Measurements from ENCODE around the gene TPRG1L.

TPRG1L gene

DNA sequence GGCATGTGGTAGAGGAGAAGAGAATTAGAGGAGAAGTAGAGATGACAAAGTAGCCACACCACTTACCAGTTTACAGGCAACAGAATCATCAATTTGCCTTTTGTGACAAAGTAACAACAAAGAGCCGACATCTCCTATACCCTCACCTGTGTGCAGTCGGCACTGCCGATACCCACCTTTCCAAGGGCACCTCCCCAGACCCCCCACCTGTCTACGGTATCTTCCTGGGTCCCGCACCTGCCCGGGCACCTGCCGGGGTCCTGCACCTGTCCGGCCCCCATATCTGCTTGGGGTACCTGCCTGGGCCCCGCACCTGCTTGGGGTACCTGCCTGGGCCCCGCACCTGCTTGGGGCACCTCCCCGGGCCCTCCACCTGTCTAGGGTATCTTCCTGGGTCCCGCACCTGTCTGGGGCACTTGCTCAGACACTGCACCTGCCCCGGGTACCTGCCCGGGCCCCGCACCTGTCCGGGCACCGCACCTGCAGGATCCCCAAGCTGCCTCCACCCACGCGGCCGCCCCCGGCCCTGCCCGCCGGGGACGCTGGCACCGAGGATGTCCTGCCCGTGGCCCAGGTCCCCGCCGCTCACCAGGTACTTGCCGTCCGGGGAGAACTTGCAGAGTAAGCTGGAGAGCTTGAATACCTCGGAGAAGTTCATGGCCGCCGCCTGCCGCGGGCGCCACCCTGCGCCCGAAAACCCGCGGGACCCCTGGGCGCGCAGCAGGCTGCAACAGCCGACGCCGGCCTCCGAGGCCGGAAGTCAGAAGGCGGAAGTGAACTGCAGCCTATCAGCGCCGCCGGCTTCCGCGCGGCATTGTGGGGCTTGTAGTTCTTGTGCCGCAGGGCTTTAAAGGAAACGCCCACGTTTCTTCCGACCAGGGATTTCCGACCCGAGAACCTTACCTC lies 24.8 kb downstream of the TPRG1L start, which contains the start of gene WRAP73:
Gene WRAP73 (minus strand): TSS at position 762 of the 906 bp plus-strand sequence. CDS start 104 bp downstream, at position 658.
- DNase-seq = peak; percentile 94

DNA sequence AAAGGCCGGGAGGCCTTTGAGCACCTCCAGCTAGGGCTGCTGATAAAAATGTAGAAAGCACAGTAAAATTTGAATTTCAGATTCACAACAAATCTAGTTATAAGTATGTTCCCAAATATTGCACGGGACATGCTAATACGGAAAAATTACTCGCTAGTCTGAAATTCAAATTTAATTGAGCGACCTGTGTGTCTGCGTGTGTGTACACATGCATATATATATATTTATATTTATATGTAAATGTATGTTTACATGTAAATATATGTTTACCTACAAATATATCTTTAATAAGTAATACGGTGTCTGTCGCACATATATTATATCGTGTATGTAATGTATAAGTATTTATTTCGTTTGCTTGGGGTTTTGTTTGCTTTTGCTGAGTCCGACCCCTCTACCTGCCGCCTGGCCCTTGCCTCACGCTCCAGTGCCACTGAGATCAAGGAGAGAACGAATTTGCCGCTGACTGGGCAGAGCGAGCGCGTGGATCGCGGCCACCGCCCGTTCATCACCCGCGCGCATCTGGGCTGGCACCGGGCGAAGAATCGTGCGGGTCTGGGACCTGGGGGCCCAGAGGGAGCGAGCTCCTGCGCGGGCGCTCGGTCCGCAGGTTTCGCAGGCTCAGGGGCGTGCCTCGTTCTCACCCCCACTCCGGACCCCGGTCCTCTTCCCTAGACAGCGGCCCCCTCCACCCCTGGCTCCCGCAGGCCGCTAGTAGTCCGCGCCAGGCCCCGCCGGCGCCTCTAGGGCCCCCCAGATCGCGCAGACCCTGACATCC lies 25.6 kb downstream of the TPRG1L start:
- DNase-seq = no peak

DNA sequence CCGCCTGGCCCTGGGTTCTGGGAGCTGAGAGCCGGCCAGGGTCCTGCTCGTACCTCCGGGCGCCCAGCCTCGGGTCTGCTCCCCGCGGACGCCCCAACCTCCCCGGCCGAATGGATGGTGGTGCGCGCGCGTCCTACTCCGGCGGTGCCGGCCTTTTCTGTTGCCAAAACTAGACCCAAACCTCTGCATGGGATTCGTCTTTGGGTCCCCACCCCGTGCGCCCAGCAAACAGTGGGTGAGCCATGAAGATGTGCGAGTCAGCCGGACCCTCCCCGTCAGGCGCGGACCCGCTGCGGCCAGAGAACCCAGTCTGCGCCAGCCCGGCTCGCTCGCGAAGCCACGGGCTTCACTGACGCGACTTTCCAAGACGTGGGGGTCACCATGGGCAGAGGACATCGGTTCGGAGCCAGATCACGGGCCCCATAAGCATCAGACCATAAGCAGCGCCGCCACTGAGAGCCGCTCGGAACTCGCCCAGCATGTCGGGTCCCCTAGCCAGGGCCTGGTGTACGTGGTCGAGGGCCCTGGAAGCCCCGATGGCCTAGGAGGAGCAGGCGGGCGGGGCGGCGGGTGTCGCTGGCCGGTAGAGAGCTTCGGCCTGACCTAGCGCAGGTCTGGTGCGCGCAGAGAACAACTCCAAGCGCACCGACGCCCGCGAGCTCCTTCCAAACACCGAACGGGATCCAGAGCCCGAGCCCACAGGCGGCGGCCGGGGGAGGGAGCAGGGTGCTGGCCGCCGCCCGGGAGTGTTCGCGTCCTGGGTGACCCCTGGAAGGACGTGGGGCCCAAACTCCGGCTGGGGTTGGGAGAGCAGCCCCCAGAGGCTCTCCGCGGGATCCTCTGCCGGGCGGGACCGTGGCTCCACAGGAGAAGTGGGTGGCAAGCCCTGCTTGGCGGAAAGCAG lies 26.5 kb downstream of the TPRG1L start:
- no peak for DNase-seq

DNA sequence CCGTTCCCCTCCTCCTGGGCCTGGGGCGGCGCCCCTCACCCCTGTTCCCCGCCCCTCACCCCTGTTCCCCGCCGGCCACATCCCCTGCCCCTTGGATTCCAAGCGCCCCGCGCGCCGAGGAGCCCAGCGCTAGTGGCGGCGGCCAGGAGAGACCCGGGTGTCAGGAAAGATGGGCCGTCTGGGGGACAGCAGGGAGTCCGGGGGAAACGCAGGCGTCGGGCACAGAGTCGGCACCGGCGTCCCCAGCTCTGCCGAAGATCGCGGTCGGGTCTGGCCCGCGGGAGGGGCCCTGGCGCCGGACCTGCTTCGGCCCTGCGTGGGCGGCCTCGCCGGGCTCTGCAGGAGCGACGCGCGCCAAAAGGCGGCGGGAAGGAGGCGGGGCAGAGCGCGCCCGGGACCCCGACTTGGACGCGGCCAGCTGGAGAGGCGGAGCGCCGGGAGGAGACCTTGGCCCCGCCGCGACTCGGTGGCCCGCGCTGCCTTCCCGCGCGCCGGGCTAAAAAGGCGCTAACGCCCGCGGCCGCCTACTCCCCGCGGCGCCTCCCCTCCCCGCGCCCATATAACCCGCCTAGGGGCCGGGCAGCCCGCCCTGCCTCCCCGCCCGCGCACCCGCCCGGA lies 27.2 kb downstream of the TPRG1L start, which contains the start of gene TP73:
Gene TP73 (plus strand): TSS at position 587 of the 618 bp plus-strand sequence. CDS start 29,850 bp downstream, outside the sequence.
- DNase-seq = no peak

DNA sequence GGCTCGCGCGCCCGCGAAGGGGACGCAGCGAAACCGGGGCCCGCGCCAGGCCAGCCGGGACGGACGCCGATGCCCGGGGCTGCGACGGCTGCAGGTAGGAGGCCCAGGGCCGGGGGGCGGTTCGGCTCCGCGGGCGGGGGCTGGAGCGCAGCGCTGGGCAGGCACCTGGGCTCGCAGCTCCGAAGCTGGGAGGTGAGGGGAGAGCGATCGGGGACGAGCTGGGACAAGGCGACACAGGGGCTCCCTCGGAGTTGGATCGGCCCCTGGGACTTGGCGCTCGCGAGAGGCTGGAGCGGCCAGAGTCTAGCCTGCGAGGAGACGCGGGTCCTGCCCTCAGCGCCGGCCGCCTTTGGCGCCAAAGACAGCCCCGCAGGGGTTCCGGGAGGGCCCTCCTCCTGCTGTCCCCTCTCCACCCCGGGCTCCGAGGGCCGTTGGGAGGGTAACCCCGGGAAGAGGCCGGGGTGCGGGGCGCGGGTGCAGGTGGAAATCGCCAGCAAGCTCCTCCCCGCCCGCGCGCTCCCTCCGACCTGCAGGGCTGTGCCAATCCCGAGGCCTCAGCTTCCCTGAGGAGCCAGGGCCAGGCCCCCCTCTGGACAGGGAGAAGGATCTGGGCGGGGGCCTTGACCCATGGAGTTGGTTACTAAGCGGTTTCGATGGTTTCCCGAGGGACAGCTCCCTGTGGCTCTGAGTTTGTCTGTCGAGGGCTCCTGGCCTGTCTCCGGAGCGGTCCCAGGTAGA lies 27.9 kb downstream of the TPRG1L start:
- DNase-seq = no peak

DNA sequence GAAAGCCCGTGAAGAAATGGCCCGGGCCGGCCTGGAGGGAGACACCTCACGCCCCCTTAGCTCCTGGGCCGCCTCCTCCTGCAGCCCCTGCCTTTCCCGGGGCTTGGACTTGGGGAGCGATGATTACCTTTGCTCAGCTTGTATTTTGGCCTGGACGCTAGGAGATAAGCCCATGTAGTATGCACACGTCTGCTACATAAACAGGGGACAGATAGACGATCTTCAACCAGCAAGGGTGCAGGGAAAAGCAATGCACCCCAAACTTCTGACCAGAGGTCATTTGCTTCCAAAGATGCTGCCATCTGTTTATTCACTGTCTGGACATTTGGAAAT lies 28.4 kb downstream of the TPRG1L start:
- DNase-seq = no peak

DNA sequence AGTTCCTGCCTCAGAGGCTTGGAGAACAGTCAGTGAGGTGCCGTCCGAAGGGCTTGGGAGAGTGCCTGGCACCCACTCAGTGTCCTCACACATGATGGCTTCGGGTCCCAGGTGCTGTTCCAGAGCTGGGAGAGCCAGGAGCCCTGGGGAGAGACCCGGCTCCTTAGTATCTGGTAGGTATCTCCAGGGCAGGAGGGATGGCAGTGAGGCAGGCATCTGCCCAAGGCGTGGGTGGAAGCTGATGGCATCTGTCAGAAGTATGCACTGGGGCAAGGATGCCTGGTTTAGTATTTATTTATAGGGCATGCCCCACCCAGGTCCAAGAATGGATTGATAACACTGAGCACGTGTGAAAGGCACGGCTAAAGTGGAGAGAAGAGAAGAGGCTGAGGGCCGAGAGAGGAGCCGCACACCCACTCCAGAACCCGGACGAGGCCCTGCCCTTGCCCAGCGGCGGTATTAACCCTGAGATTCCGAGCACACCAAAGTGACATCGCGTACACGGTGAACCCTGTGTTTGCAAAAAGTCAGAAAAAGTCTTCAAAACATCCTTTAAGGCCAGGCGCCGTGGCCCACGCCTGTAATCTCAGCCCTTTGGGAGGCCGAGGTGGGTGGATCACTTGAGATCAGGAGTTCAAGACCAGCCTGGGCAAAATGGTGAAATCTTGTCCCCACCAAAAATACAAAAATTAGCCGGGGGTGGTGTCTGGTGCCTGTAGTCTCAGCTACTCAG lies 29.9 kb downstream of the TPRG1L start:
- DNase-seq = no peak

DNA sequence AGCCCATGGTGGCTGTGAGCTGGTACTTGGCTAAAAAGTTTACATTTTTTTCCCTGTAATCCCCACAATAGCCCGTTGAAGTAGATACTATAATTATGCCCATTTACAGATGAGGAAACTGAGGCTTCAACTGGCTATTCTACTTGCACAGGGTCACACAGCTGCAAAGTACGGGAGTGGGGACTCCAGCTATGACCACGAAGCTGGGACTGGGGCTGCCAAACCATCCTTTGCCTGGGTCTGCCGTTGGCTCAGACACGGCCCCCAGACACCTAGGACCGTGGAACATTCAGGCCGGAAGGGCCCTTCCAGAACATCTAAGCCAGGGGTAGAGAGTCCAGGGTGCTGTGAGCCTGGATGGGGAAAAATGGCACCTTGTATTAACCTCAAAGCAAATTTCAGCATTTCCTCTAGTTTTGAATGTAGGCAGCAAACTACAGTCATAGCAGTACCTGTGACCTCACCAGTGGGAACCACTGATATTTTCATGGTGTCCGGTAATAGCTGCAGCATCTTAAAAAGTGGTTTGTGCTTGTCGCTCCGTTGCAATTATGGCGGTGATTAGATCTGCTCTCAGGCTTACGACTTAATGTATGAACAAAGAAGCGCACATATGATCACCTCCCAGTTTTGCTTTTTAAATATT lies 31.8 kb downstream of the TPRG1L start:
- DNase-seq = peak; percentile 28

DNA sequence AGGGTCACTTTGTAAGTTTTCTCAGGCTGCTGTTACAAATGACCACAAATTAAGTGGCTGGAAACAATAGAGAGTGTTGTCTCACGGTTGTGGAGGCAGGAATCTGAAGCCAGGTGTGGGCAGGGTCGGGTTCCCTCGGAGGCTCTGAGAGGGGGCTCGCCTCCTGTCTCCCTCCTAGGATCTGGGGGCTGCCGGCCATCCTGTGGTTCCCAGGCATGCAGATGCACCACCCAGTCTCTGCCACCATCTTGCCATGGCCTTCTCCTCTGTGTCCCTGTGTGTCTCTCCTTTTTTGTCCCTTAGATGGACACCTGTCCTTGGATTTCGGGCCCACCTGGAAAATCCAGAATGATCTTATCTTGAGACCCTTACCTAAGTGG lies 32.3 kb downstream of the TPRG1L start:
- DNase-seq = no peak

DNA sequence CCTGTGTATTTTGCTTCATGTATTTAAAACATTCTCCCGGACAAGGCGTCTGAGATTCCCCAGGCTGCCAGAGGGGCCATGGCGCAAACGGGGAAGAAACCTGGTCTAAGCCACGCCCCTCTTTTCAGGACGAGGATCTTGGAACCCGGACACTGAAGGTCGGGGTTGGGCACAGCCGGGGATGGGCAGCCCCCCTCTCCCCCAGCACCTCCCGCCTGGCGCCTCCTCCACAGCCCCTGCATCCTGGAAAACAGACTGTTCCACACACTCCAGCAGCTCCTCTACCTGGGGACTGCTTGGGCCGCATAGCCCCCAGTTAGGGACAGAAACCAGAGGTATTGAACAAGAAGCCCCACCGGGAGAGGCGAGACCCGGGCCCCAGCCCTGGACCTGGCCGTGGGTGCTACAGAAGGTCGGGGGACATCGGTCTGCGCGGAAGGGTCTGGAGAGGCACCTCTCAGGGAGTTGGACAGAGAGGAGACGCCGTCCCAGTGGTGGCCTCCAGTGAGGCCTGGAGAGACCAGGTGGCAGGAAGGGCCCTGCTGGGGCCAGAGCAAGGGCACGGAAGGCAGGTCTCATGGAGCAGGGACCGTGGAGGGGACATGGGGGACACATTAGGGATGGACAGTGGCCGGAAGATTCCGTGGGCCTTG lies 32.9 kb downstream of the TPRG1L start:
- no peak for DNase-seq

DNA sequence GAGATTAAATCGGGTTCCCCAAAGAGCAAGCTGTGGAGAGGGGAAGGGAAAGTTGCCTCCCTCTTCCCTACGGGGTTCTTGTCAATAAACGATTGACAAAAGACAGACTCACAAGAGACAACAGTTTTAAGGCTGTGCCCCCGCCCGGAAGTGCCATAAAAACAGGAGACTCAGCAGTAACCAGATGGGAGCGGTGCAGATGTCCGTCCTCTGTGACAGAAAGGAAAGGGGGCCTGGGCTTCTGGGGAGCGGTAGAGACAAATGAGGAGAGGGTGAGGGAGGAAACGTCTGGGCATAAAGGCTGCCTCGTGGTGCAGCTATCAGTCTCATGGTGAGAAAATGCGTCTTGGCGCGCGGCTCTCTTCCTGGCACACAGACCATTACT lies 33.4 kb downstream of the TPRG1L start:
- no peak for DNase-seq

DNA sequence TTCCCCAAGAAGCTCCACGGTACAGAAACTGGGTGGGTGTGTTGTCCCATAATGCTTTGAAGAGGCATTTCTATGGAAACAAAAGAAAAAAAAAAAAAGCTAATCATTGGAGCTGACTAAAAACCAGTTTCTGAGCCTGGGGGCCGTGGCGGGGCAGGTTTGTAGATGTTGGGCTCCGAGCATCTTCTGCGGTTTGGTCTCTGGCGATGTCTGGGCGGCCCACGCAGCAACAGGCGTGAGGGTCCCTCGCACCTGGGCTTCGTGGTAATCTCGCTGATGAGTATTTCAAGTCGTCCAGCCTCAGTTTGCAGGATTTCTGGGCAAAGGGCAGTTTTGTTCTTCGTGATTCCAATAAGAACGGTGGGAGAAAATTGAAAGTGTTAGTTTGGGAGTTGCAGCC lies 34.3 kb downstream of the TPRG1L start:
- no peak for DNase-seq

DNA sequence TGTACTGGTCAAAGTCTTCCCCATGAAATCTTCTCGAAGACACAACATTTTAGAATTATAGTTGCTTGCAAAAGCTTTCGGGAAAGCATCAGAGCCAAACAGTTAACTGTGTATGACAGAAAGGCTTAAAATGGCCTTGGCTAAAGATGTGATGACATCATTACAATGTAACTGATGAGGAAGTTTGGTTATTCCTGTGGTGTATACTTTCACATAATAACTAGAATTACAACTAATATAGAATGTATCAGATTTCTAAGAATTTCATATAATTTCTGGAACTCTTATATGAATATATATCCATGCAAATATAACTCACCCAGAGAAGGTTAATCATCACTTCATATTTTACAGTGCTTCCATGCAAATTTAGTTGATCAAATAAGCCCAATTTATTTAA lies 35.9 kb downstream of the TPRG1L start:
- DNase-seq = no peak

DNA sequence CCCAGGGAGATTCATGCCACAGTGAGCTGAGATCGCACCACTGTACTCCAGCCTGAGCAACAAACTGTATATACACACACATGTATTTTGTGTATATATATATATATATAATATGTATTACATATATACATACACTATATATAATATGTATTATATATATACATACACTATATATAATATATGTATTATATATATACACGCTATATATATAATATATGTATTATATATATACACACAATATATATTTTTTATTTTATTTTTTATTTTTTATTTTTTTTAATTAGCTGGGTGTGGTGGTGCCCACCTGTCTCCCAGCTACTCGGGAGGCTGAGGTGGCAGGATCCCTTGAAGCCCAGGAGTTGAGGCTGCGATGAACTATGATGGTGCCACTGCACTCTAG lies 36.8 kb downstream of the TPRG1L start:
- DNase-seq = no peak

DNA sequence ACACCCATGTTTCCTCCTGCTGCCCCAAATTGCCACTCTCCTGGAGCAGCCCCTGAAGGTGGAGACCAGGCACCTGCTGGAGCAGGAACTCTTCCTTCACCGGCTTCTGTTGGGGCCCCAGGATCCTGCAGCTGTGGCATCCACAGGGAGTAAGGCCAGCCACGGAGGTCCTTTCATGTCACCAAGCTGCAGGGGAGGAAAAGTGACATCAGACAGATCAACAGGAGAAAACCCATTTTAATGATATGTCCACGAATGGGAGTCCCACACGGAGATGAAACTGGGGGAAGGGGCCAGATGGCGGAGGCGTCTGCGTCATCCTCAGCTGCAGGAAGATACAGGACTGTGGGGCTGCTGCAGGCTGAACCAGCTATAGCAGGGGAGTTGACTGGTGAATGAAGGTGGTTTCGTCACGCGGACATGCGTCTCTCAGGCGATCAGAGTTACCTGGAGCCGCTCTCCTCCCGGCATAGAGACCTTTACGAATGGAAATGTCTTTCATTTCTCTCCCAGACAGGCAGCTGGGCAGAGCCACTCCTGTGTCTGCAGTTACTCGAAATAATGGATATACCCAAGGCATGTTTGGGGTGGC lies 37.4 kb downstream of the TPRG1L start:
- no peak for DNase-seq

DNA sequence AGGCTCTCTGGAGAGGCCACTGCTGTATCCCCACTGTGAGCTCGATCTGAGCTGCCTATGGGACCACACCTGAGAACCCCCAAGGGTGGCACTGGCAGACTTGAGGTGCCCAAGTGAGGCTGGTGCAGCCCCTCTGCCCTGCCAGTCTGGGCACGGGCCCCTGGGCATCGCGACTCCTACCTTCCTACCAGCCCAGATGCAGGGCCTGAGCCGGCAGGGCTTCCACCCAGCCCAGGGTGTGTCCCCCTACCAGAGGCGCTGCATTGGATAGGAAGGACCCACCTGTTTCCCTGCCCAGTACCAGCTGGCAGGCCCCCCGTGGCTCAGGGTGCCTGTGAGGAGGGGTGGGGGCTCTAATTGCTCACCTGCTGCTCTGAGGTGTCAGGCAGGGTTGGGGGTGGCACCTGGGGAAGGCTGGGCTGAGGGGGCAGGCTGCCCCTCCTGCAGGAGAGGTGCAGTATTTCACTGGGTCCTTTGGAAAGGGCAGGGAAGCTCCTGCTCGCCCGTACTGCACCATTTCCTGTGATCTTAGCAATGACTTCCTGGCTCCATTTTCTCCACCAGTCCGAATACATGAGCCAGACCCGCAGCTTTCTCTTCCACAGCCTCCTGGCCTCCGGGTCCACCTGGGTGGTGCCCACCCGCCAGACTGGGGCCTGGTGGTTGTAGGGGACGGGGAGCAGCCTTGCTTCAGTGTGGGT lies 39.3 kb downstream of the TPRG1L start:
- no peak for DNase-seq

DNA sequence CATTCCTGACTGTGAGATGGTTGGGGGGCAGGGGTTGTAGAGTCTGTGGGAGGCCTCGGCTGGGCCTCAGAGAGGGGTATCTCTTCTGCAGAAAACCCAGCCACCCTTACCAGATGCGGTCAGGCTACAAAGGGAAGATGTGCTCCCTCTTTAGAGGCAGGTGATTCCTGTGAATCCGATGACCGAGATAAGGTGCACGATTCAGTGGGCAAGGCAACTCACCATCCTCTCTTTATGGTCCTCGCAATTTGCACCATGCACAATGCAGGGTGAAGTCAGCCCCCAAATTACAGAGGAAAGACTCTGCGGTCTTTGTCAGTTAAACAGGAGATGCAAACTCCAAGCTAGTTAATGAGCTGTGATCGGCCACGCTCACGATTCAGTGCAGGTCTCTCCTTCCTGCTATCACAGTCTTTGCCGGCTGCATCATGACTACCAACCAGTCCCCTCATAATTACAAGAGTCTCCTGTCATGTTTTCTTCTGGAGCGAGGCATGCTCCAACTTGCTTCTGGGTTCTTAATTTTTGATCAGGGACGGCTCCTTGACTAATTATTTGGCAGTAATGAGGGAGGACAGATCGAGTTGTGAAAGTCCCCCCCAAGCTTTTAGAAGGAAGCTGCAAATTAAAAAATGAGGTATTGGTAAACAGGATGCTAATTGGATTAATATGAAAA lies 40.0 kb downstream of the TPRG1L start:
- DNase-seq = no peak

DNA sequence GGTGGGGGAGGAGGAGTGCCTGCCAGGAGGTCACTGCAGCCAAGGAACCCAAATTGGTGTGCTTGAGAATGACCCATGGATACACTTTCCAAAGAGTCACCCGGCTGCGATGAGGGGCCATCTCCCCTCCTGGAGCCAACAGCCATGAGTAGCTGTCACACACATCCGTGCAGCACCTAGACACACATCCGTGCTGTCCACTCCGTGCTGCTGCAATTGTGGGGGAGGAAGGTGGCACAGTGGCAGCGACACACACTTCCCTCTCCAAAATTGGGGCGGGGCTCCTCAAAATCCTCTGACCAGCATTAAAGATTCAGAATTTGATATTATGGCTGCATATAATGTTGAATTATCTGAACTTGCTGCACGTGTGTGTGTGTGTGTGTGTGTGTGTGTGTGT lies 43.3 kb downstream of the TPRG1L start:
- no peak for DNase-seq
